IPS-18c (cell line): ENCODE results near the gene CERS6.
"Not testable (repeated sequence)": the region's sequence is repeated elsewhere in the genome, so short reads cannot be mapped to it uniquely, and the experiment has no call there.

Source experiments
- H3K4me3 ChIP-seq: 2 replicates; pipeline ENCODE4 v1.7.0; 2013; ENCODE audit warnings: low read depth, mild to moderate bottlenecking, low read length, moderate library complexity; ENCODE audit not compliant: insufficient read depth
- H3K9me3 ChIP-seq: one replicate; pipeline ENCODE4 v1.6.1; 2013; ENCODE audit warnings: mild to moderate bottlenecking, low read length, moderate library complexity; ENCODE audit not compliant: control insufficient read depth, insufficient read depth

CERS6 gene, protein sequence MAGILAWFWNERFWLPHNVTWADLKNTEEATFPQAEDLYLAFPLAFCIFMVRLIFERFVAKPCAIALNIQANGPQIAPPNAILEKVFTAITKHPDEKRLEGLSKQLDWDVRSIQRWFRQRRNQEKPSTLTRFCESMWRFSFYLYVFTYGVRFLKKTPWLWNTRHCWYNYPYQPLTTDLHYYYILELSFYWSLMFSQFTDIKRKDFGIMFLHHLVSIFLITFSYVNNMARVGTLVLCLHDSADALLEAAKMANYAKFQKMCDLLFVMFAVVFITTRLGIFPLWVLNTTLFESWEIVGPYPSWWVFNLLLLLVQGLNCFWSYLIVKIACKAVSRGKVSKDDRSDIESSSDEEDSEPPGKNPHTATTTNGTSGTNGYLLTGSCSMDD

DNA sequence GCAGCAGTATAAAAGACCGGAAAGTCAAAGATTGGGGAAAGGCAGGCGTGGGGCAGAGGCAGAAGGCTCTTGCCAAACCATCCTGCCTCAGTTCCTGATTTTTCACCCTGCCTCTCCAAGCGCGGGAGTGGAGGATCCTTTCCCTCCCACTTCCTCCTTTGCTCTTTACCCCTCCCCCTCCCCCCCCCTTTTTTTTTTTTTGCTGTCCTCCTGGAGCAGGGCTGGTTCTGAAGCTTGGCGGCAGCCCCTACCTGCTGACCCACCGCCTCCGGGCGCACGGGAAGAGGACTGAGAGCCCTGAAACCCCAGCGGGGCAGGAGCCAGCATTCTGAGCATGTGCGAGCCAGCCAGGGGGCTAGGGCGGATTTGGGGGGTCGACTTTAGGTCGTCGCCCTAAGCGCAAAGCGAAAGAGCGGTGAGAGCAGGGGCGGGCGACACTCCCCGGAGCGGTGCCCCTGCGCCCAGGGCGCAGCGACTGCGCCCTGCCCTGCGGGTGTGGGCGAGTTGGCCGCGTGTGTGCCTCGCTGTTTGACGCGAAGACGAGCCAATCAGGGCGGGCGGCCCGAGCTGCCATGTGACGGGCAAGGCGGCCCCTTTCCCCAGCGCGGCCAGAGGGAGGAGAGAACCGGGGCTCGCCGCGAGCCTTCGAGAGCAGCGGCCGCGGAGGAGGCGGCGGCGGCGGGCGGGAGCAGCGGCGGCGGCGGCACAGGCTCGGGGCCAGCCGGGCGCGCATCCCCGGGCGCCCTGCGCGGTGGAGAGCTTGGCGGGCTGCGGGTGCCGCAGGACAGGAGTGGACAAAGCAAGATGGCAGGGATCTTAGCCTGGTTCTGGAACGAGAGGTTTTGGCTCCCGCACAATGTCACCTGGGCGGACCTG lies at the start of gene CERS6:
TSS of gene CERS6 (plus strand) at position 628 of the 876 bp plus-strand sequence. CDS start at position 805, 177 bp downstream.
- Histone ChIP-seq H3K9me3 (no peaks in the 10 kb centered on the region), H3K4me3 (peak within 1 kb of the TSS; percentile 80)

- not testable (repeated sequence) for H3K9me3 ChIP-seq, H3K4me3 ChIP-seq
Observed at GRCh38 chr2:168412301-168412700, 43.8 kb upstream of the CERS6 start.

GRCh38 chr2:168413101-168413500 lies 43.0 kb upstream of the CERS6 start:
- not testable (repeated sequence) for H3K4me3 ChIP-seq, H3K9me3 ChIP-seq

DNA sequence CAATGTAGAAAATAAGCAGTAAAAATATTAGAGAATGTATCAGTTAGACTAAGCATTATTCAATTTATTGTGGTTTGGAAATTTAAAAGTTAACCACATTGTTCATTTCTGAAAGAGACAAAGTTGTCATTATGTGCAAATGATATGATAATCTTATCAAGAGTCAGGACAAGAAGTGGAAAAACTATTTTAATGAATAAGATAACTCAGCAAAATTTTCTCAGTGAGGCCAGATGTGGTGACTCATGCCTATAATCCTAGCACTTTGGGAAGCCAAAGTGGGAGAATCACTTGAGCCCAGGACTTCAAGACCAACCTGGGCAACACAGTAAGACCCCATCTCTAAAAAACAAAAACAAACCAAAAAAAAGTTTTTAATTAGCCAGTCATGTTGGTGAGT lies 39.5 kb upstream of the CERS6 start:
- peaks cover 4% of the 10 kb centered on the region for H3K9me3 ChIP-seq
- no peak overlapping the region for H3K4me3 ChIP-seq

DNA sequence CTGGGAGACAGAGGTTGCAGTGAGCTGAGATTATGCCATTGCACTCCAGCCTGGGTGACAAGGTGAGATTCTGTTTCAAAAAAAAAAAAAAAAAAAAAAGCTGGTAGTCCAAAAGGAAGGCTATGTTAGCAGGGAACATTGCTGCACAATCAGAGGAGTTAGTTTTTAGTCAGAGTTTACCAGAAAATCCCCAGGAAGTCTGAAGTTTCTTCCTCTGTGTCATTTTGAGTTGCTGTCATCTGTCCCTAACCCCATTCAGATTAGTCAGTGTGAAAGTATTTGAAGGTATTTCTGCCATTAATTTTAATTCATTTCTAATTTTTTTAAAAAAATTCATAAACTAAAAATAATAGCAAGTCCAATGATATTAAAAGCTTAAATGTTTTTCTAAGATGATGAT lies 33.5 kb upstream of the CERS6 start:
- H3K9me3 ChIP-seq: no peaks in the 10 kb centered on the region
- H3K4me3 ChIP-seq: no peak overlapping the region

DNA sequence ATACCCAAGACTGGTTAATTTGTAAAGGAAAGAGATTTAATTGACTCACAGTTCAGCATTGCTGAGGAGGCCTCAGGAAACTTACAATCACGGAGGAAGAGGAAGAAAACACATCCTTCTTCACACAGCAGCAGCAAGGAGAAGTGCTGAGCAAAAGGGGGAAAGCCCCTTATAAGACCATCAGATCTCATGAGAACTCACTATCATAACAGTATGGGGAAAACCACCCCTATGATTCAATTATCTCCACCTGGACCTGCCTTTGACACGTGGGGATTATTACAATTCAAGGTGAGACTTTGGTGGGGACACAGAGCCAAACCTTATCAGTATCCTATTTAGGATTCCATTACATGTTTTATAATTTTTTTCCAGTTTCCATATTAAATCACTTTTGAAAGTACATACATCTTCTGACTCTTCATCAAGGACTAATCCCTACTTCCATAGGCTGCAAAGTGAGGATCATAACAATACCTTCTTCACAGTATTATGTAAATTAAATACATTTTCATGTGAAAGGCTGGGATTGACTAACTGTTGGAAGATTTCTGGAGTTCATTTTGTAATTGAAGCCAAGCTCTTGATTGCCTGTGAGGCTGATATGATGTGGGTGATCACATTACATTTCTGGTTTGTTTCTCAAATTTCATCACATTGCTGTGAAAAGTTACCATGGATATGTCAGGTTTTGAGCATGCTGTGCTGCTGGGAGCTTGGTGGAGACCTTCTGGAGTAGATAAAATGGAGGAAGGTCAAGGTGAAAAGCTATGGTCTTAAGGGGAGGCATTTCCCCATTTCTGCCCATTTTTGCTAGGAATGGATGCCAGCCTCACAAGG lies 31.7 kb upstream of the CERS6 start:
- H3K9me3 ChIP-seq: no peaks in the 10 kb centered on the region
- H3K4me3 ChIP-seq: no peak overlapping the region

GRCh38 chr2:168424971-168425370 lies 31.1 kb upstream of the CERS6 start:
- Histone ChIP-seq H3K4me3 (no peak overlapping the region), H3K9me3 (no peaks in the 10 kb centered on the region)

GRCh38 chr2:168426861-168427260 lies 29.2 kb upstream of the CERS6 start:
- no peaks in the 10 kb centered on the region for H3K9me3 ChIP-seq
- H3K4me3 ChIP-seq: no peak overlapping the region

DNA sequence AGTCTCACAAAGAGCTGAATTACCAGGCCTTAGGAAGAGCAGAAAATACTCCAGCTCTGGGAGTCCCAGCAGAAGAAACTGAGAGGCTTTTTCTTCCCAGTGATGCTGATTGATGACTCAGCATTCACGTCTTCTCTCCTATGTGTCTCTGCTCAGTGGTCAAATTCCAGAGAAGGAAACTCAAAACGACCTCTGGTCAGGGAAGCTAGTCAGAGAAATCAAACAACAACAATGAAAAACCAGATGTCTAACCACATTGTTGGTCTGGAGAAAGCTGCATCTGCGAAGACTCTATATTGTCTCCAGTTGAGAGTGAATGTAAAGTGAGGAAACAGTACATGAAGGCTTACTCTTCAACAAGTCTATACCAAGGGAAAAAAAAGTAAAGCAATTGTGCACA lies 28.6 kb upstream of the CERS6 start:
- Histone ChIP-seq H3K4me3 (no peak overlapping the region), H3K9me3 (no peaks in the 10 kb centered on the region)

DNA sequence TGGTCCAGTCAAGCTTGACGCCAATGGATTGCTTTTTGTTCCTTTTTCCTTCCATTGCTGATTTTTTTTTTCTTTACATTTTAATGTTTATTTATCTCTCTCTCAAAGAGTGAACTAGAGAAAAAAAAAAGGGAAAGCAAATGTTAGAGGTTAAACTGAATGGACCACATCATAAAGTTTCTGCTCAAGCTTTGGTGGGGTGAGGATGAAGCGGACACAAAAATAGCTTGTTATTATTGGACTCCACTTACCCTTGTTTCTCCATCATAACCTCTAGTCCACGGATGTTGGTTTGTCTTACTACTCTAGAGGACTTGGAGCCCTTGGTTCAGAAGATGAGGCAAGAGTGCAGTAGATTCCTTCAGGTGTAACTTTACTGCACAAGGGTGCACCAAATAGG lies 27.6 kb upstream of the CERS6 start:
- Histone ChIP-seq H3K4me3 (no peak overlapping the region), H3K9me3 (no peaks in the 10 kb centered on the region)

- H3K4me3 ChIP-seq: no peak overlapping the region
Observed at GRCh38 chr2:168429988-168430387, 26.1 kb upstream of the CERS6 start.

DNA sequence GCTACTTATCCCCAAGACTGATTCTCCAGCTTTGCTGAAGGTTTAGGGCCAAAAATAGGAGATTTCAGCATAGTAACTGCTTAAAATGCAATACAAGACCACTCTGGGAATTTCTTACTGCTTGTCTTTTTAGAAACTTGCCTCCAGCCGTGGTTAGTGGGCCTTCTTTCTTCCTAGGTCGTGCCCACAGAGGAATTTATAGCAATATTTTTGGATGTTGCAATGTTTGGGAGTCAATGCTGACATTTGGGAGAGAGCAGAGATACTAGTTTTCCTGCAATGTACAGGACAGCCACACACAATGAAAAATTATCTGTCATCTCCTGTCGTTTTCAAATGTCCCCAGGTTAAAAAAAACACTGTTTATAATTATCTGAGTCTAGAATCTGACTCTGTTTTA lies 25.6 kb upstream of the CERS6 start:
- Histone ChIP-seq H3K4me3 (no peak overlapping the region), H3K9me3 (no peaks in the 10 kb centered on the region)

More at GRCh38 chr2:168429988-168430387, 26.1 kb upstream of the CERS6 start:
- H3K9me3 ChIP-seq: no peaks in the 10 kb centered on the region

GRCh38 chr2:168431301-168432024 lies 24.6 kb upstream of the CERS6 start:
- H3K9me3 ChIP-seq: no peaks in the 10 kb centered on the region
- no peak overlapping the region for H3K4me3 ChIP-seq

DNA sequence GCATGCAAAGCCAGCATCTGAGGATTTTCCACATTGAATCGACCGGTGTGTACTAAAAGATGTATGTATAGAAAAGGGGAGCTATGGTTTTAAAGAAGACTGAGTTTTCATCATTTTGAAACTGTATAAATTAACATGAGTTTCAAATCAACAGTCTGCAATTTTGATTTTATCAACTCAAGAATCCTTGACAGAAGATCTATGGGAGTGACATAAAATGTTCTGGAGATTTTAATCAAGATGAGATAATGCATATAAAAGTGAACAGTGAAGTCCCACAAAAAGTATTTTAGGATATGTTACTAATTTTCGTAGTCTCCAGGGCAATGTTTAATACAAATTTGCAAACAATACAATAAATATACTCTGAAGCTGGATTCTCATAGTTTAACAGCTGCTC lies 24.0 kb upstream of the CERS6 start:
- Histone ChIP-seq H3K4me3 (no peak overlapping the region), H3K9me3 (no peaks in the 10 kb centered on the region)

DNA sequence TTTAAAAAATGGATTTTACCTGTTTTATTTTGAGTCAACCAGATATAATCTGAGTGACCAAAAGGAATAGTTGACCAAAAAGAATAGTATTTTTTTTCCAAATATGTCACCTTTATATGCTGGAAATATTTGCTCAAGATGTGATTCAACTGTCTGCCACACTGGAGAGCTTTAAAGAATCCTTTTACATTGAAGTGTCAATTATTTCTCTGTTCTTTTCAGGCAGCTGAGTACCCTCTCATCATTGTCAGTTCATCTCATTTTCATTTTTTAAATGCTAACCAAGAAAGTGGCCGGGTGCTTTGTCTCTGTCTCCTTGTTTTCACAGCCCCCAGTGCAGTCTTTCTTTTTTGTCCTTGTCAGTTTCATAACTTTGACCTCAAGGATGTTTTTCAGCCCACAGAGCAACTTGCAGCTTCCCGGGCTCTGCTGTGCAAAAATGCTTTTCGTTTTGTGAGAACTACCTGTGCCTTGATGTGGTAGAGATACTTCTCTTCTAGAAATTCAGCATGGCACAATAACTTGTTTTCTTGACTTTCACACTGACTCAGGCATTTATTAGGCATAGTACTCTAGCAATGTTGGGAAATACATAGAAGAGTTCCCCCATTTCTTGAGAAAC lies 23.4 kb upstream of the CERS6 start:
- Histone ChIP-seq H3K4me3 (no peak overlapping the region), H3K9me3 (no peaks in the 10 kb centered on the region)

GRCh38 chr2:168433527-168433926 lies 22.5 kb upstream of the CERS6 start:
- H3K4me3 ChIP-seq: no peak overlapping the region

More at GRCh38 chr2:168433527-168433926, 22.5 kb upstream of the CERS6 start:
- no peaks in the 10 kb centered on the region for H3K9me3 ChIP-seq
